A673 (cell line): ENCODE results near the gene TAF1. TPM values are rescaled to one million over a fixed set of nuclear protein-coding genes. Genes with fewer than 3 reads are reported as not detected.

Source experiments
- BruUV-seq: library from RNA; stranded (reverse); fragments of 400-500 nt; replicated peaks from 2 replicates; lab custom pipeline; 2021; lab: Mats Ljungman, UMichigan
- CTCF ChIA-PET: fragments of 300-600 bp; sonication (Branson Sonifier 250); formaldehyde crosslinking; loops from one replicate; lab custom pipeline; 2022; ENCODE audit warnings: antibody characterized with exemption; lab: Charles Lee
- POLR2A ChIA-PET: fragments of 300-600 bp; sonication (Branson Sonifier 250); formaldehyde crosslinking; loops from one replicate; lab custom pipeline; 2022; ENCODE audit warnings: antibody characterized with exemption; ENCODE audit not compliant: low non-redundant PET; lab: Charles Lee
- DNase-seq: peaks from one replicate; pipeline ENCODE4 v3.0.0-alpha.2; 2015; ENCODE audit warnings: low spot score
- H3K27ac ChIP-seq: fragments of 200-600 bp; sonication (generic); 2 replicates; pipeline ENCODE4 v1.5.1; 2016; ENCODE audit warnings: mixed run types, low read depth, mild to moderate bottlenecking, mixed read lengths, antibody characterized with exemption, low read length; ENCODE audit not compliant: poor library complexity, severe bottlenecking
- H3K27me3 ChIP-seq: fragments of 200-600 bp; sonication (generic); replicated peaks from 2 replicates; pipeline ENCODE4 v1.6.1; 2017; ENCODE audit warnings: mixed run types, low read depth, mild to moderate bottlenecking, mixed read lengths, antibody characterized with exemption, low read length; ENCODE audit not compliant: insufficient read depth, poor library complexity
- H3K36me3 ChIP-seq: fragments of 200-600 bp; sonication (generic); 2 replicates; pipeline ENCODE4 v1.6.1; 2016; ENCODE audit warnings: mixed run types, mild to moderate bottlenecking, mixed read lengths, antibody characterized with exemption, low read length; ENCODE audit not compliant: insufficient read depth, poor library complexity, severe bottlenecking
- H3K4me1 ChIP-seq: fragments of 200-600 bp; sonication (generic); 2 replicates; pipeline ENCODE4 v1.6.1; 2017; ENCODE audit warnings: mixed run types, mild to moderate bottlenecking, mixed read lengths, antibody characterized with exemption, low read length; ENCODE audit not compliant: insufficient read depth, poor library complexity, severe bottlenecking
- H3K4me3 ChIP-seq: fragments of 200-600 bp; sonication (generic); 2 replicates; pipeline ENCODE4 v1.5.1; 2016; ENCODE audit warnings: low read depth, mixed run types, mild to moderate bottlenecking, mixed read lengths, low read length; ENCODE audit not compliant: poor library complexity, severe bottlenecking
- H3K9me3 ChIP-seq: fragments of 200-600 bp; sonication (generic); 2 replicates; pipeline ENCODE4 v1.6.1; 2016; ENCODE audit warnings: mixed run types, low read depth, mild to moderate bottlenecking, mixed read lengths, antibody characterized with exemption, low read length; ENCODE audit not compliant: poor library complexity, severe bottlenecking
- CTCF ChIP-seq: fragments of 300-800, 200-600 bp; sonication (generic); conservative IDR thresholded peaks from 2 replicates; pipeline ENCODE4 v1.5.1; 2017; ENCODE audit warnings: low read depth, mild to moderate bottlenecking, antibody characterized with exemption, low read length, moderate library complexity, mixed read lengths
- EZH2 ChIP-seq: fragments of 200-600 bp; sonication (generic); IDR thresholded peaks from 2 replicates; pipeline ENCODE4 v1.6.1; 2017; ENCODE audit warnings: borderline replicate concordance, low read depth, mild to moderate bottlenecking, mixed read lengths, antibody characterized with exemption, low read length; ENCODE audit not compliant: poor library complexity, severe bottlenecking
- intact Hi-C: fragments of 100-400 bp; cut with micrococcal nuclease; formaldehyde crosslinking; loops from one replicate; pipeline ENCODE4 v1.10.0; 2022; ENCODE audit not compliant: unreplicated experiment
- total RNA-seq: library from RNA; stranded (reverse); gene quantifications from 2 replicates; pipeline ENCODE4 v1.2.3, GENCODE V29; 2021

TAF1 gene
- total RNA-seq, 1 experiment from 2014 or later = 30.3 TPM

- Histone ChIP-seq H3K36me3 (peaks cover 12% of the 10 kb centered on the region), H3K4me1 (no peaks in the 10 kb centered on the region), H3K9me3 (no peaks in the 10 kb centered on the region), H3K4me3 (no peak overlapping the region), H3K27me3 (no peaks in the 10 kb centered on the region), H3K27ac (no peak overlapping the region)
- CTCF ChIA-PET = interaction anchor here (0.6 kb wide), 1 partner anchor 1120 kb away, joined by 8 read pairs; no protein-coding TSS in a partner anchor
- POLR2A ChIA-PET = no interaction called here
- BruUV-seq = no TSS peak
- TF ChIP-seq CTCF (no peak), EZH2 (no peak)
- DNase-seq = no peak
- intact Hi-C loops = no loop called here
Observed at GRCh38 chrX:71420686-71421085, 54.5 kb downstream of the TAF1 start.

GRCh38 chrX:71432733-71433132 is 66.6 kb downstream of the TAF1 start:
- TF ChIP-seq CTCF = no peak
- no peak for TF ChIP-seq EZH2
- intact Hi-C loops = no loop called here
- Histone ChIP-seq H3K4me3 (no peak overlapping the region), H3K9me3 (no peaks in the 10 kb centered on the region), H3K27ac (no peak overlapping the region), H3K27me3 (no peaks in the 10 kb centered on the region), H3K4me1 (no peaks in the 10 kb centered on the region), H3K36me3 (no peaks in the 10 kb centered on the region)
- no peak for DNase-seq
- no TSS peak for BruUV-seq
- ChIA-PET CTCF (no interaction called here), POLR2A (no interaction called here)

GRCh38 chrX:71438750-71439149 is 72.6 kb downstream of the TAF1 start:
- TF ChIP-seq CTCF = no peak
- no peak for TF ChIP-seq EZH2
- Histone ChIP-seq H3K27me3 (no peaks in the 10 kb centered on the region), H3K4me1 (no peaks in the 10 kb centered on the region), H3K27ac (no peak overlapping the region), H3K9me3 (no peaks in the 10 kb centered on the region), H3K36me3 (no peaks in the 10 kb centered on the region), H3K4me3 (no peak overlapping the region)
- intact Hi-C loops = no loop called here
- POLR2A ChIA-PET = no interaction called here
- no peak for DNase-seq
- no TSS peak for BruUV-seq
- CTCF ChIA-PET = no interaction called here
